ENCODE data around the gene HIC2.
"Not testable (repeated sequence)": the region's sequence is repeated elsewhere in the genome, so short reads cannot be mapped to it uniquely, and the experiment has no call there.

The HIC2 gene

GRCh38 chr22:21417227-21417746 lies at the start of gene HIC2:
Gene HIC2, plus strand, starts transcription at chr22:21417371. Its CDS starts 25,461 bp downstream, at chr22:21442832.
- in situ Hi-C loops (cut with MboI; ENCODE audit: low sequenced_read_pairs): not testable (repeated sequence)

GRCh38 chr22:21368603-21369310 lies 48.4 kb upstream of the HIC2 start:
- in situ Hi-C loops (cut with MboI; ENCODE audit: low sequenced_read_pairs): not testable (repeated sequence)

GRCh38 chr22:21375880-21376279 lies 41.3 kb upstream of the HIC2 start:
- in situ Hi-C loops (cut with MboI; ENCODE audit: low sequenced_read_pairs): not testable (repeated sequence)

- in situ Hi-C loops (cut with MboI; ENCODE audit: low sequenced_read_pairs): not testable (repeated sequence)
Observed at GRCh38 chr22:21383701-21384467, 33.3 kb upstream of the HIC2 start, which contains the start of gene RIMBP3B. Gene RIMBP3B, plus strand, starts transcription at chr22:21383751. Its CDS starts 108 bp downstream, at chr22:21383859.

- in situ Hi-C loops (cut with MboI; ENCODE audit: low sequenced_read_pairs): not testable (repeated sequence)
Observed at GRCh38 chr22:21384468-21385357, 32.5 kb upstream of the HIC2 start.

GRCh38 chr22:21389480-21389879 lies 27.7 kb upstream of the HIC2 start:
- in situ Hi-C loops (cut with MboI; ENCODE audit: low sequenced_read_pairs): not testable (repeated sequence)

GRCh38 chr22:21390013-21390412 lies 27.2 kb upstream of the HIC2 start:
- in situ Hi-C loops (cut with MboI; ENCODE audit: low sequenced_read_pairs): not testable (repeated sequence)

GRCh38 chr22:21394613-21395012 lies 22.6 kb upstream of the HIC2 start:
- in situ Hi-C loops (cut with MboI; ENCODE audit: low sequenced_read_pairs): not testable (repeated sequence)

GRCh38 chr22:21401197-21401969 lies 15.8 kb upstream of the HIC2 start:
- in situ Hi-C loops (cut with MboI; ENCODE audit: low sequenced_read_pairs): not testable (repeated sequence)

- in situ Hi-C loops (cut with MboI; ENCODE audit: low sequenced_read_pairs): not testable (repeated sequence)
Observed at GRCh38 chr22:21402763-21403314, 14.3 kb upstream of the HIC2 start.

- in situ Hi-C loops (cut with MboI; ENCODE audit: low sequenced_read_pairs): not testable (repeated sequence)
Observed at GRCh38 chr22:21407139-21407538, 10.0 kb upstream of the HIC2 start.

GRCh38 chr22:21407792-21408191 lies 9.4 kb upstream of the HIC2 start:
- in situ Hi-C loops (cut with MboI; ENCODE audit: low sequenced_read_pairs): not testable (repeated sequence)

GRCh38 chr22:21416375-21416774 lies 796 bp upstream of the HIC2 start:
- in situ Hi-C loops (cut with MboI; ENCODE audit: low sequenced_read_pairs): not testable (repeated sequence)

GRCh38 chr22:21417853-21418252 lies 682 bp downstream of the HIC2 start:
- in situ Hi-C loops (cut with MboI; ENCODE audit: low sequenced_read_pairs): not testable (repeated sequence)

GRCh38 chr22:21418974-21419638 lies 1.9 kb downstream of the HIC2 start:
- in situ Hi-C loops (cut with MboI; ENCODE audit: low sequenced_read_pairs): not testable (repeated sequence)

GRCh38 chr22:21420180-21420763 lies 3.1 kb downstream of the HIC2 start:
- in situ Hi-C loops (cut with MboI; ENCODE audit: low sequenced_read_pairs): not testable (repeated sequence)

- in situ Hi-C loops (cut with MboI; ENCODE audit: low sequenced_read_pairs): not testable (repeated sequence)
Observed at GRCh38 chr22:21424084-21424709, 7.0 kb downstream of the HIC2 start.
